Esophagus (tissue), 2 donors: ENCODE results near the gene ERO1A. TPM values are rescaled to one million over a fixed set of nuclear protein-coding genes. Genes with fewer than 3 reads are reported as not detected.

Experiments
- H3K27ac ChIP-seq, 2 donors: one replicate each; pipeline ENCODE4 v1.5.1; 2013; ENCODE audit warnings: low read depth in 2 of 2, mild to moderate bottlenecking in 2 of 2, inconsistent platforms in 1 of 2, low read length in 1 of 2, moderate library complexity in 1 of 2
- H3K27me3 ChIP-seq, 2 donors: one replicate each; pipeline ENCODE4 v1.6.1; 2013; ENCODE audit warnings: low read length in 2 of 2, control low read depth in 1 of 2, mild to moderate bottlenecking in 1 of 2; ENCODE audit not compliant: insufficient read depth in 2 of 2, control insufficient read depth in 1 of 2
- H3K36me3 ChIP-seq, 2 donors: one replicate each; pipeline ENCODE4 v1.6.1; 2013; ENCODE audit warnings: low read length in 1 of 2; ENCODE audit not compliant: control insufficient read depth in 2 of 2, insufficient read depth in 2 of 2
- H3K4me1 ChIP-seq, 2 donors: one replicate each; pipeline ENCODE4 v1.6.1; 2013; ENCODE audit warnings: low read length in 1 of 2; ENCODE audit not compliant: control insufficient read depth in 2 of 2, insufficient read depth in 2 of 2
- H3K4me3 ChIP-seq, 2 donors: one replicate each; pipeline ENCODE4 v1.5.1; 2013; ENCODE audit warnings: low read length in 2 of 2, mild to moderate bottlenecking in 2 of 2, low read depth in 1 of 2, moderate library complexity in 1 of 2
- H3K9me3 ChIP-seq, 2 donors: one replicate each; pipeline ENCODE4 v1.6.1; 2013; ENCODE audit warnings: mild to moderate bottlenecking in 2 of 2, low read depth in 1 of 2, low read length in 1 of 2, moderate library complexity in 1 of 2; ENCODE audit not compliant: control insufficient read depth in 2 of 2, insufficient read depth in 1 of 2
- WGBS, 2 donors: extraction: QIAGEN DNeasy Blood & Tissue Kit; methylation state at CpG; one replicate each; pipeline ENCODE4 v1.1.7; 2013; 5-methylcytosine and 5-hydroxymethylcytosine counted together
- polyA plus RNA-seq, 2 donors: library from polyadenylated mRNA; stranded (reverse); fragments of 200-250 nt; gene quantifications; one replicate each; pipeline ENCODE4 v1.2.3, GENCODE V29; 2013
- donor health status: healthy with polysubstance abuse.
- donor health status: Bipolar disorder and iron deficiency.

ERO1A gene
- 100 to 1,000 TPM; 157 to 592 TPM for polyA plus RNA-seq

DNA sequence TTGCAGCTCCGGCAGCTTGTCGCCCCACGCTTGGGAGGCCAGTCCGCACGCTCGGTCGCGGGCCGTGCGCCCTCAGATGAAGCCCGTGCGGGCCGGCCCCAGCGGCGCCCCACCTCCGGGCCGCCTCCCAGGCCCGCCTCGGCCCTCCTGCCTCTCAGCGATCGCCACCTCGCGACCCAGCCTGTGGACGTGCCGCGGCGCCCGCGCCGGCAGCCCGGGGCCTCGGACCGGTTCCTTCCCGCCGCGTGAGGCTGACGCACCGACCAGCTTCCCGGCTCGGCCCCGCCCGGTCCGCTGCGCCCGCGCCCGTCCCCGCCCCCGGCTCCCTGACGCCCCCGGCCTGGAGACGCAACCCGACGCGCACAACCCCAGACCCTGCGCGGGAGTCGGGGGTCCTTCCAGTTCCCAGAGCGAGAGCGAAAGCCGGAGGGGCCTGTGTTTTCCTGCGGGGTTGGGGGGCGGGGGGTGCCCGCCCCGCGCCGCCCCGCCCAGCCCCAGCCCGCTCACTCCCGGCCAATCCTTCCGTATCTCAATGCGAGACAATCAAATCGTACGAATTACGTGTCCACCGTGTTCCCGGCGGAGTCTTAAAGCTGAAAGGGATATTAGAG is at the start of gene ERO1A:
ERO1A (minus strand) TSS at position 78 of the 611 bp plus-strand sequence; CDS start at position 1, 77 bp downstream.
- H3K4me1 ChIP-seq = no peaks in the 10 kb centered on the region
- H3K36me3 ChIP-seq = no peaks in the 10 kb centered on the region
- 1% methylated on average over 51 to 78 of the region's 78 CpGs for WGBS, 2 donors
- peak within 1 kb of the TSS; percentile 98 to 100 for H3K27ac ChIP-seq
- peak within 1 kb of the TSS; percentile 99 to 100 for H3K4me3 ChIP-seq
- H3K27me3 ChIP-seq = no peaks in the 10 kb centered on the region
- no peaks in the 10 kb centered on the region for H3K9me3 ChIP-seq

GRCh38 chr14:52741865-52742264 is 46.5 kb upstream of the ERO1A start:
- H3K36me3 ChIP-seq = no peaks in the 10 kb centered on the region
- no peaks in the 10 kb centered on the region for H3K9me3 ChIP-seq
- no peak overlapping the region for H3K27ac ChIP-seq
- no peaks in the 10 kb centered on the region for H3K27me3 ChIP-seq
- no peak overlapping the region for H3K4me3 ChIP-seq
- peaks cover 0 to 2% of the 10 kb centered on the region in 2 donors for H3K4me1 ChIP-seq

- Histone ChIP-seq H3K4me3 (no peak overlapping the region), H3K36me3 (no peaks in the 10 kb centered on the region), H3K4me1 (peaks cover 0 to 2% of the 10 kb centered on the region in 2 donors), H3K9me3 (no peaks in the 10 kb centered on the region), H3K27ac (no peak overlapping the region), H3K27me3 (no peaks in the 10 kb centered on the region)
- 93 to 97% methylated on average over 1 of the region's 1 CpG for WGBS, 2 donors
Measured at GRCh38 chr14:52740751-52741150, 45.4 kb upstream of the ERO1A start.

DNA sequence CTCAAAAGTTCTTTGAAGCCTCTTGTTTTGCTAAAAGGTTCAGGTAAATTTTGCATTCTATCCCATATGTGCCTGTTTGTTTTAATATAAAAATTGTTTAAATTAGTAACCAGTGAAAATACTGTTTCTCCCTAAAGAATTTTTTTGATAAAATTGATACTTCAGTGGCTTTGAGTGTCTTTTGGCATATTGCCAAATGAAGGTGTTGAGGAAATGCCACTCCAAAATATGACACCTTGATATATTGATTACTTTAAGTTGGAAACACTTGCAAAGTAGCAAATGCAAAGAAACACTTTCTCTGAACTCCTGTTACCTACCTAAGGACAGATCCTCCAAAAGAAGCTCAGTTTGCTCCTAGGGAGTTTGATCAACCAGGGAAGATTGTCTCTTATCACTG is 43.1 kb upstream of the ERO1A start:
- Histone ChIP-seq H3K4me3 (no peak overlapping the region), H3K9me3 (no peaks in the 10 kb centered on the region), H3K36me3 (peaks cover 0 to under 1% of the 10 kb centered on the region in 2 donors), H3K27me3 (no peaks in the 10 kb centered on the region), H3K27ac (no peak overlapping the region), H3K4me1 (peaks cover 0 to 2% of the 10 kb centered on the region in 2 donors)

GRCh38 chr14:52735921-52736489 is 40.6 kb upstream of the ERO1A start:
- no peaks in the 10 kb centered on the region for H3K27me3 ChIP-seq
- H3K4me3 ChIP-seq = no peak overlapping the region
- WGBS, 2 donors = 58 to 62% methylated on average over 1 of the region's 1 CpG
- no peaks in the 10 kb centered on the region for H3K9me3 ChIP-seq
- no peak overlapping the region for H3K27ac ChIP-seq
- peaks cover 0 to 3% of the 10 kb centered on the region in 2 donors for H3K36me3 ChIP-seq
- peaks cover 0 to 5% of the 10 kb centered on the region in 2 donors for H3K4me1 ChIP-seq

- 96% methylated on average over 9 of the region's 9 CpGs for WGBS, 2 donors
- H3K27me3 ChIP-seq = no peaks in the 10 kb centered on the region
- peaks cover 0 to 3% of the 10 kb centered on the region in 2 donors for H3K36me3 ChIP-seq
- H3K4me3 ChIP-seq = no peak overlapping the region
- no peak overlapping the region for H3K27ac ChIP-seq
- H3K9me3 ChIP-seq = no peaks in the 10 kb centered on the region
- H3K4me1 ChIP-seq = peaks cover 0 to 2% of the 10 kb centered on the region in 2 donors
Measured at GRCh38 chr14:52733824-52734223, 38.5 kb upstream of the ERO1A start.

DNA sequence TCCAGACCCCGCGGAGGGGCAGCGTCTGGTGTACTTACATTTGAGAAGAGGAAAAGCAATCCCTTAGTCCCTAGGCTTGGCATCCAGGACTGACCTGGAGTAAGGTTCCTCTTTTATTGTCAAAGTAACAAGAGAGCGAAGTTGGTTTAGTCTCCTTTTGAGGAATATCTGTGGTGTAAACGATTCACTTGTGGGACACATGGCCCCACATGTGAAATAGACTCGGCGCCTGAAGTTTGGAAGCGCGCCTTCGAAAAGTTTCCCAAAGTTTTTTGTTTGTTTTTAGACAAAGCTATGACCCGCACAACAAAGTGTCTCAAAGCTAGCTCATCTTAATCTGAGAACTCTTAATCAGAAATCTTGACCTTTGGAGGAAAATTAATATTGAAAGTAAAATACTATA is 35.4 kb upstream of the ERO1A start:
- WGBS, 2 donors = 1 to 2% methylated on average over 11 of the region's 11 CpGs
- peaks cover 0 to 2% of the 10 kb centered on the region in 2 donors for H3K4me1 ChIP-seq
- peaks cover 0 to 3% of the 10 kb centered on the region in 2 donors for H3K36me3 ChIP-seq
- H3K9me3 ChIP-seq = no peaks in the 10 kb centered on the region
- no peaks in the 10 kb centered on the region for H3K27me3 ChIP-seq
- peak overlapping the region; percentile 83 to 95 for H3K4me3 ChIP-seq
- peak overlapping the region; percentile 69 to 86 for H3K27ac ChIP-seq

DNA sequence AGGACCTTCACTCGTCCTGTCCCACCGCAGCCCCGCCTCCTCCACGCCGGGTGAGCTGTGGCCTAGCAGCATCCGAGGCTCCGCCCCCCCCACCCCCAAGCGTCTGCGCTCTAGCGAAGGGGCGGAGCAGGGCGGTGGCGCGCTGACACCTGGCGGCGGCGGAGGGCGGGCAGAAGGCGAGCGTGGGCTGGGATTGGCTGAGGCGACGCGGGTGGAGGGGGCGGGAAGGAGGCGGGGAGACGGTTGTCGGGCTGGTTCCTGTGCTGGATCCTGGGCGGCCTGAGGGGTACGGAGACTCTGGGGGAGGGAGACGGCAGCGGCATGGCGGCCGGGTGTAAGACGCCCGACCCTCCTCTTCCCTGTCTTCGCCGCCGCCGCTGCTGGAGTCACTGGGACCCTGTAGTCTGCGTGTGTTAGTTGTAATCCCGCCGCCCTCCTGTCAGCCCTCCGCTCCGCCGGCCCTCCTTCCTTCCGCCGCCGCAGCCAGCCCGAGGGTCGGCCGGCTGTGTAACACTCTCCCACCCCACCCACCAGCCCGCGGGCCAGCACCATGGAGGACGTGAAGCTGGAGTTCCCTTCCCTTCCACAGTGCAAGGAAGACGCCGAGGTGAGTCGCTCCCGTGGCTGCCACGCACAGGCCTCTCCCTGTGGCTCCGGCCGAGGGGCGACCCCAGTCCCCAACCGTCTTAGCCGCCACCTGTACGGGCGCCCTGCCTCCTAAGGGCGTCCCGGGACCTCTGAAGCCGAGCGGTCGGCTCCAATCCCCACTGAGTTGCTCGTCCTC is 34.8 kb upstream of the ERO1A start, which contains the start of gene STYX:
STYX (plus strand) TSS at position 242 of the 784 bp plus-strand sequence; CDS start at position 551, 309 bp downstream.
- H3K27ac ChIP-seq = peak within 1 kb of the TSS; percentile 78 to 86
- WGBS, 2 donors = 0 to 1% methylated on average over 57 to 72 of the region's 72 CpGs
- H3K9me3 ChIP-seq = no peaks in the 10 kb centered on the region
- peaks cover 0 to 3% of the 10 kb centered on the region in 2 donors for H3K36me3 ChIP-seq
- H3K4me3 ChIP-seq = peak within 1 kb of the TSS; percentile 83 to 95
- H3K4me1 ChIP-seq = peaks cover 0 to 2% of the 10 kb centered on the region in 2 donors
- H3K27me3 ChIP-seq = no peaks in the 10 kb centered on the region

- peak overlapping the region; percentile 20 to 39 for H3K4me3 ChIP-seq
- H3K9me3 ChIP-seq = no peaks in the 10 kb centered on the region
- H3K4me1 ChIP-seq = peaks cover 0 to 2% of the 10 kb centered on the region in 2 donors
- WGBS, 2 donors = 2 to 4% methylated on average over 8 of the region's 8 CpGs
- no peaks in the 10 kb centered on the region for H3K27me3 ChIP-seq
- peak overlapping the region in 1 of 2 donors; percentile 78 for H3K27ac ChIP-seq
- H3K36me3 ChIP-seq = peaks cover 0 to 3% of the 10 kb centered on the region in 2 donors
Measured at GRCh38 chr14:52729585-52729924, 34.2 kb upstream of the ERO1A start.
